Peyer's patch (tissue), 4 donors: ENCODE measurements around the gene GMCL2.

Experiments used
- CTCF ChIP-seq, 6 experiments: fragments of 450-650 bp in 4 of 6; fragments of 200-600 bp in 2 of 6; sonication (generic) in 1 of 6; IDR thresholded peaks; one replicate each; pipeline ENCODE4 v1.5.1; 2017 to 2019; ENCODE audit warnings: antibody characterized with exemption in 6 of 6, mild to moderate bottlenecking in 3 of 6, moderate library complexity in 1 of 6
- POLR2A ChIP-seq, 2 donors: fragments of 450-650 bp; IDR thresholded peaks; one replicate each; pipeline ENCODE4 v1.5.1; 2017; ENCODE audit warnings: antibody characterized with exemption in 2 of 2, mild to moderate bottlenecking in 2 of 2, moderate library complexity in 2 of 2

- TF ChIP-seq CTCF (IDR thresholded peaks at IDR 0.05), result no peak
- TF ChIP-seq POLR2A (IDR thresholded peaks at IDR 0.05), result no peak
These were observed 44.5 kb downstream of the GMCL2 start for GRCh38 chr5:178142642-178143041.
